RWPE2 (cell line): ENCODE results near the gene CALML6.

Experiments used
- ATAC-seq: fragments of 200-7000 bp; cut with Tn5 transposase; 3 replicates; pipeline ENCODE4 v1.9.1; 2021; ENCODE audit warnings: low read depth
- DNase-seq: peaks from one replicate; pipeline ENCODE4 v3.0.0-alpha.2; 2020; ENCODE audit warnings: low spot score
- H3K27ac ChIP-seq: fragments of 450-650 bp; 2 replicates; pipeline ENCODE4 v1.5.1; 2017; ENCODE audit warnings: mild to moderate bottlenecking; ENCODE audit not compliant: poor library complexity, severe bottlenecking
- H3K27me3 ChIP-seq: fragments of 250-450 bp; sonication (Bioruptor Pico); 2 replicates; pipeline ENCODE4 v1.5.1; 2021; ENCODE audit warnings: mild to moderate bottlenecking, moderate library complexity; ENCODE audit not compliant: insufficient read depth, poor library complexity, severe bottlenecking
- H3K36me3 ChIP-seq: fragments of 250-450 bp; sonication (Bioruptor Pico); 2 replicates; pipeline ENCODE4 v1.5.1; 2020; ENCODE audit warnings: low read depth, mild to moderate bottlenecking, moderate library complexity
- H3K4me1 ChIP-seq: fragments of 250-450 bp; sonication (Bioruptor Pico); 2 replicates; pipeline ENCODE4 v1.5.1; 2021; ENCODE audit warnings: mild to moderate bottlenecking, moderate library complexity; ENCODE audit not compliant: insufficient read depth, poor library complexity, severe bottlenecking
- H3K4me3 ChIP-seq: fragments of 250-450 bp; sonication (Bioruptor Pico); 2 replicates; pipeline ENCODE4 v1.5.1; 2021; ENCODE audit warnings: mild to moderate bottlenecking, moderate library complexity; ENCODE audit not compliant: severe bottlenecking
- H3K9me3 ChIP-seq: fragments of 250-450 bp; sonication (Bioruptor Pico); 2 replicates; pipeline ENCODE4 v1.5.1; 2021; ENCODE audit warnings: mild to moderate bottlenecking, moderate library complexity; ENCODE audit not compliant: severe bottlenecking
- CTCF ChIP-seq: fragments of 450-650 bp; IDR thresholded peaks from one replicate; pipeline ENCODE4 v1.5.1; 2017; ENCODE audit warnings: mild to moderate bottlenecking, moderate library complexity; ENCODE audit not compliant: poor library complexity, severe bottlenecking

Gene CALML6

GRCh38 chr1:1921901-1922701 is 7.0 kb downstream of the CALML6 start:
- Histone ChIP-seq H3K36me3 (no peaks in the 10 kb centered on the region), H3K9me3 (no peaks in the 10 kb centered on the region), H3K4me1 (no peaks in the 10 kb centered on the region), H3K4me3 (no peak overlapping the region), H3K27ac (no peak overlapping the region), H3K27me3 (no peaks in the 10 kb centered on the region)
- TF ChIP-seq CTCF: no peak
- DNase-seq (no peak), ATAC-seq (no peak)

- no peak for ATAC-seq
- no peaks in the 10 kb centered on the region for H3K9me3 ChIP-seq
- peak; percentile 63 for DNase-seq
- no peak overlapping the region for H3K27ac ChIP-seq
- no peaks in the 10 kb centered on the region for H3K27me3 ChIP-seq
- TF ChIP-seq CTCF: no peak
- no peaks in the 10 kb centered on the region for H3K4me1 ChIP-seq
- H3K36me3 ChIP-seq: no peaks in the 10 kb centered on the region
- H3K4me3 ChIP-seq: no peak overlapping the region
Observed at GRCh38 chr1:1922702-1922955, 7.6 kb downstream of the CALML6 start.

- Histone ChIP-seq H3K27me3 (no peaks in the 10 kb centered on the region), H3K27ac (no peak overlapping the region), H3K36me3 (no peaks in the 10 kb centered on the region), H3K4me1 (no peaks in the 10 kb centered on the region), H3K4me3 (no peak overlapping the region), H3K9me3 (no peaks in the 10 kb centered on the region)
- peak; percentile 60 for DNase-seq
- no peak for ATAC-seq
- TF ChIP-seq CTCF: no peak
Observed at GRCh38 chr1:1922956-1923833, 8.1 kb downstream of the CALML6 start.

- DNase-seq: no peak
- Histone ChIP-seq H3K4me1 (no peaks in the 10 kb centered on the region), H3K27ac (no peak overlapping the region), H3K9me3 (no peaks in the 10 kb centered on the region), H3K27me3 (no peaks in the 10 kb centered on the region), H3K36me3 (no peaks in the 10 kb centered on the region), H3K4me3 (no peak overlapping the region)
- TF ChIP-seq CTCF: no peak
- ATAC-seq: no peak
Observed at GRCh38 chr1:1924386-1924785, 9.3 kb downstream of the CALML6 start.

- no peaks in the 10 kb centered on the region for H3K4me1 ChIP-seq
- no peak for TF ChIP-seq CTCF
Observed at GRCh38 chr1:1924849-1925248, 9.8 kb downstream of the CALML6 start.

More at GRCh38 chr1:1924849-1925248, 9.8 kb downstream of the CALML6 start:
- Histone ChIP-seq H3K9me3 (no peaks in the 10 kb centered on the region), H3K27ac (no peak overlapping the region), H3K36me3 (no peaks in the 10 kb centered on the region), H3K4me3 (no peak overlapping the region), H3K27me3 (no peaks in the 10 kb centered on the region)
- DNase-seq (no peak), ATAC-seq (no peak)
